ENCODE results near the gene HELT. TPM values are rescaled to one million over a fixed set of nuclear protein-coding genes. Genes with fewer than 3 reads are reported as not detected.
"Not testable (repeated sequence)": the region's sequence is repeated elsewhere in the genome, so short reads cannot be mapped to it uniquely, and the experiment has no call there.

HELT gene
- polyA plus RNA-seq, 2 donors: not detected

DNA sequence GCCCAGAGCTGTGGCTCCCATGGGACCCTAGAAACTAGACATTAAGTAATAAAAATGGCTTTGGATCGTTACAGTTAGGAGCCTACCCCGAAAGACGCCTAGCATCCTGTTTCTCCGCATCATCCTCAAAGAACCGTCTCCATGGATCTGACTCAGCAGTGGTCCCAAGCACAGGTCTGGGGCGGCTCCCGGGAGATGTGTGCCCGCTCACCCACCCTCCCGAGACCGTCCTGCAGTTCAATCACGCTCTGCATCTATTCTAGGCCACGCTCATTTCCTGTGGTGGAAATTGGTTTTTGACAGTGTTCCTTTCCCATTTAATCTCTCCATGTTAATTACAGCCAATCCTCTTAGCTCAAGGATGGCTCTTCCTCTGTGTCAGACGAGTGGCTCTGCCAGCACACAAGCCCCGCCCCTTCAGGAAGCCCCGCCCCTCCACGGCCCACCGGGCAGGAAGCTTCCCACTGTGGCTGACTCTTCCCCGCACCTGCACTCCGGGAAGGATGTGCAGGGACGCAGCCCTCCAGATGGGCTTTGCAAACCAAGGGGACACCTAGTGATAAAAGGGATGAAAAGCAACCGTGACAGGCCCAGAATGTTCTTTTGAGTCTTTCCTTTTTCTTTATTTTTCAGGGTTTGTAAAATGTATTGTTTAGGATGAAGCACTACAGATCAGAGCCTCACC, 34.5 kb upstream of the HELT start:
- WGBS, 2 donors: 38 to 43% methylated on average over 21 of the region's 21 CpGs
- Histone ChIP-seq H3K4me3 (ENCODE audit: low read depth in 1 of 2, low read length in 2 of 2) (no peak overlapping the region), H3K36me3 (ENCODE audit: control insufficient read depth in 2 of 2, insufficient read depth in 2 of 2, low read length in 1 of 2) (no peaks in the 10 kb centered on the region), H3K27ac (ENCODE audit: low read depth in 2 of 2, low read length in 1 of 2) (no peak overlapping the region), H3K9me3 (ENCODE audit: control insufficient read depth in 2 of 2, insufficient read depth in 1 of 2, low read depth in 1 of 2, low read length in 1 of 2) (peaks cover 0 to 2% of the 10 kb centered on the region in 2 donors), H3K4me1 (ENCODE audit: control insufficient read depth in 2 of 2, insufficient read depth in 2 of 2, low read length in 1 of 2) (peaks cover 2 to 3% of the 10 kb centered on the region in 2 donors), H3K27me3 (ENCODE audit: control insufficient read depth in 1 of 2, insufficient read depth in 2 of 2, low read length in 2 of 2) (no peaks in the 10 kb centered on the region)

DNA sequence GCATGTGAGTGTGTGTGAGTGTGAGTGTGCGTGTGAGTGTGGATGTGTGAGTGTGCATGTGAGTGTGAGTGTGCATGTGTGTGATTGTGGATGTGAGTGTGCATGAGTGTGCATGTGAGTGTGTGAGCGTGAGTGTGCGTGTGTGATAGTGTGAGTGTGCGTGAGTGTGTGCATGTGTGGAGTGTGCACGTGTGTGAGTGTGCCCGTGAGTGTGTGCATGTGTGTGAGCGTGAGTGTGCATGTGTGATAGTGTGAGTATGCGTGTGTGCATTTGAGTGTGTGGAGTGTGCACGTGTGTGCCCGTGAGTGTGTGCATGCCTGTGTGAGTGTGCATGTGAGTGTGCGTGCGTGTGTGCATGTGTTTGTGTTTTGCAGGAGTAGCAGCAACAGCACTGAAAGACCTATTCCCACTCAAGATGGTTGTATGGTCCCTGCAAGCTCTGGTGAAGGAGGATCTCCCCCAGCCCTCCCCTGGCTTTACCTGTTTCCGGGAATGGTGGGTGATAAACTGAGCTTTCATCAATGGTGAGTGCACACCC, 30.7 kb upstream of the HELT start:
- H3K4me1 ChIP-seq (ENCODE audit: control insufficient read depth in 2 of 2, insufficient read depth in 2 of 2, low read length in 1 of 2): peaks cover 2 to 3% of the 10 kb centered on the region in 2 donors
- H3K9me3 ChIP-seq (ENCODE audit: control insufficient read depth in 2 of 2, insufficient read depth in 1 of 2, low read depth in 1 of 2, low read length in 1 of 2): peaks cover 0 to 2% of the 10 kb centered on the region in 2 donors
- no peak overlapping the region for H3K27ac ChIP-seq (ENCODE audit: low read depth in 2 of 2, low read length in 1 of 2)
- no peak overlapping the region for H3K4me3 ChIP-seq (ENCODE audit: low read depth in 1 of 2, low read length in 2 of 2)
- 90 to 95% methylated on average over 13 of the region's 13 CpGs for WGBS, 2 donors
- no peaks in the 10 kb centered on the region for H3K36me3 ChIP-seq (ENCODE audit: control insufficient read depth in 2 of 2, insufficient read depth in 2 of 2, low read length in 1 of 2)
- H3K27me3 ChIP-seq (ENCODE audit: control insufficient read depth in 1 of 2, insufficient read depth in 2 of 2, low read length in 2 of 2): no peaks in the 10 kb centered on the region

GRCh38 chr4:184988611-184989010, 29.7 kb upstream of the HELT start:
- Histone ChIP-seq H3K36me3 (ENCODE audit: control insufficient read depth in 2 of 2, insufficient read depth in 2 of 2, low read length in 1 of 2) (no peaks in the 10 kb centered on the region), H3K27me3 (ENCODE audit: control insufficient read depth in 1 of 2, insufficient read depth in 2 of 2, low read length in 2 of 2) (no peaks in the 10 kb centered on the region), H3K4me1 (ENCODE audit: control insufficient read depth in 2 of 2, insufficient read depth in 2 of 2, low read length in 1 of 2) (peaks cover 0 to 3% of the 10 kb centered on the region in 2 donors), H3K4me3 (ENCODE audit: low read depth in 1 of 2, low read length in 2 of 2) (no peak overlapping the region), H3K9me3 (ENCODE audit: control insufficient read depth in 2 of 2, insufficient read depth in 1 of 2, low read depth in 1 of 2, low read length in 1 of 2) (peaks cover 0 to 2% of the 10 kb centered on the region in 2 donors), H3K27ac (ENCODE audit: low read depth in 2 of 2, low read length in 1 of 2) (no peak overlapping the region)
- WGBS, 2 donors: 66 to 68% methylated on average over 8 of the region's 8 CpGs

GRCh38 chr4:184989283-184989682, 29.0 kb upstream of the HELT start:
- H3K36me3 ChIP-seq (ENCODE audit: control insufficient read depth in 2 of 2, insufficient read depth in 2 of 2, low read length in 1 of 2); H3K27me3 ChIP-seq (ENCODE audit: control insufficient read depth in 1 of 2, insufficient read depth in 2 of 2, low read length in 2 of 2); H3K4me1 ChIP-seq (ENCODE audit: control insufficient read depth in 2 of 2, insufficient read depth in 2 of 2, low read length in 1 of 2); H3K4me3 ChIP-seq (ENCODE audit: low read depth in 1 of 2, low read length in 2 of 2); H3K9me3 ChIP-seq (ENCODE audit: control insufficient read depth in 2 of 2, insufficient read depth in 1 of 2, low read depth in 1 of 2, low read length in 1 of 2); H3K27ac ChIP-seq (ENCODE audit: low read depth in 2 of 2, low read length in 1 of 2): not testable (repeated sequence)
- 82 to 86% methylated on average over 15 of the region's 15 CpGs for WGBS, 2 donors

DNA sequence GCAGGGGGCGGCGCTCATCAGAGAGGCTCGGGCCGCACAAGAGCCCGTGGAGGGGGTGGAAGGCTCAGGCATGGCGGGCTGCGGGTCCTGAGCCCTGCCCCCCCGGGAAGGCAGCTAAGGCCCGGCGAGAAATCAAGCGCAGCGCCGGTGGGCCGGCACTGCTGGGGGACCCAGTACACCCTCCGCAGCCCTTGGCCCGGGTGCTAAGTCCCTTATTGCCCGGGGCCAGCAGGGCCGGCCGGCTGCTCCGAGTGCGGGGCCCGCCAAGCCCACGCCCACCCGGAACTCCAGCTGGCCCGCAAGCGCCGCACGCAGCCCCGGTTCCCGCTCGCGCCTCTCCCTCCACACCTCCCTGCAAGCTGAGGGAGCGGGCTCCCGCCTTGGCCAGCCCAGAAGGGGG, 28.2 kb upstream of the HELT start:
- H3K4me1 ChIP-seq (ENCODE audit: control insufficient read depth in 2 of 2, insufficient read depth in 2 of 2, low read length in 1 of 2); H3K36me3 ChIP-seq (ENCODE audit: control insufficient read depth in 2 of 2, insufficient read depth in 2 of 2, low read length in 1 of 2); H3K4me3 ChIP-seq (ENCODE audit: low read depth in 1 of 2, low read length in 2 of 2); H3K27ac ChIP-seq (ENCODE audit: low read depth in 2 of 2, low read length in 1 of 2); H3K27me3 ChIP-seq (ENCODE audit: control insufficient read depth in 1 of 2, insufficient read depth in 2 of 2, low read length in 2 of 2); H3K9me3 ChIP-seq (ENCODE audit: control insufficient read depth in 2 of 2, insufficient read depth in 1 of 2, low read depth in 1 of 2, low read length in 1 of 2): not testable (repeated sequence)
- 93 to 100% methylated on average over 3 to 33 of the region's 34 CpGs for WGBS, 2 donors

- H3K9me3 ChIP-seq (ENCODE audit: control insufficient read depth in 2 of 2, insufficient read depth in 1 of 2, low read depth in 1 of 2, low read length in 1 of 2): peaks cover 0 to 2% of the 10 kb centered on the region in 2 donors
- H3K27ac ChIP-seq (ENCODE audit: low read depth in 2 of 2, low read length in 1 of 2): no peak overlapping the region
- 74 to 76% methylated on average over 6 of the region's 6 CpGs for WGBS, 2 donors
- H3K4me3 ChIP-seq (ENCODE audit: low read depth in 1 of 2, low read length in 2 of 2): no peak overlapping the region
- no peaks in the 10 kb centered on the region for H3K27me3 ChIP-seq (ENCODE audit: control insufficient read depth in 1 of 2, insufficient read depth in 2 of 2, low read length in 2 of 2)
- H3K4me1 ChIP-seq (ENCODE audit: control insufficient read depth in 2 of 2, insufficient read depth in 2 of 2, low read length in 1 of 2): peaks cover 0 to 3% of the 10 kb centered on the region in 2 donors
- H3K36me3 ChIP-seq (ENCODE audit: control insufficient read depth in 2 of 2, insufficient read depth in 2 of 2, low read length in 1 of 2): no peaks in the 10 kb centered on the region
Measured at GRCh38 chr4:184991860-184992259, 26.4 kb upstream of the HELT start.

GRCh38 chr4:184992422-184992821, 25.9 kb upstream of the HELT start:
- Histone ChIP-seq H3K36me3 (ENCODE audit: control insufficient read depth in 2 of 2, insufficient read depth in 2 of 2, low read length in 1 of 2) (no peaks in the 10 kb centered on the region), H3K27ac (ENCODE audit: low read depth in 2 of 2, low read length in 1 of 2) (no peak overlapping the region), H3K9me3 (ENCODE audit: control insufficient read depth in 2 of 2, insufficient read depth in 1 of 2, low read depth in 1 of 2, low read length in 1 of 2) (peaks cover 0 to 1% of the 10 kb centered on the region in 2 donors), H3K27me3 (ENCODE audit: control insufficient read depth in 1 of 2, insufficient read depth in 2 of 2, low read length in 2 of 2) (no peaks in the 10 kb centered on the region), H3K4me3 (ENCODE audit: low read depth in 1 of 2, low read length in 2 of 2) (no peak overlapping the region), H3K4me1 (ENCODE audit: control insufficient read depth in 2 of 2, insufficient read depth in 2 of 2, low read length in 1 of 2) (peaks cover 0 to 3% of the 10 kb centered on the region in 2 donors)
- WGBS, 2 donors: 86 to 88% methylated on average over 15 of the region's 15 CpGs

DNA sequence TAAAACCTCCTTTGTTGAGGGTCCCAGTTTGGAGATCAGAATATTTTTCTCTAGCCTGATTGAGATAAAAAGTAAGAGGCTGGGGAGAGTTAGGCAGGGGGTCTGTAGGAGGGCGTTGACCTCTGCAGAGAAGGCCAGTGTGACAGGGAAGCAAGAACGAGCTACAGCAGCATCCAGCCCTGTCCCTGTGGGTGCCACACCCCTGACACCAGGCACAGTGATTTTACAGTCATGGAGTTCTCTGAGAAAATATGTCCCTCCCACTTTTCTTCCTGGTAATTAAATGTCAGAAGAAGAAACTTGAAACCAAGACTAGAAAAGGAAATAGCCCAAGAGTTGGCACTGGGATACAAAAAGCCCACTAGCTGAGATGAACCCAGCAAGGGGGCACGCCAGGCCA, 25.0 kb upstream of the HELT start:
- H3K36me3 ChIP-seq (ENCODE audit: control insufficient read depth in 2 of 2, insufficient read depth in 2 of 2, low read length in 1 of 2): no peaks in the 10 kb centered on the region
- H3K4me3 ChIP-seq (ENCODE audit: low read depth in 1 of 2, low read length in 2 of 2): no peak overlapping the region
- H3K27ac ChIP-seq (ENCODE audit: low read depth in 2 of 2, low read length in 1 of 2): no peak overlapping the region
- WGBS, 2 donors: 56% methylated on average over 3 of the region's 3 CpGs
- no peaks in the 10 kb centered on the region for H3K27me3 ChIP-seq (ENCODE audit: control insufficient read depth in 1 of 2, insufficient read depth in 2 of 2, low read length in 2 of 2)
- no peaks in the 10 kb centered on the region for H3K9me3 ChIP-seq (ENCODE audit: control insufficient read depth in 2 of 2, insufficient read depth in 1 of 2, low read depth in 1 of 2, low read length in 1 of 2)
- H3K4me1 ChIP-seq (ENCODE audit: control insufficient read depth in 2 of 2, insufficient read depth in 2 of 2, low read length in 1 of 2): no peaks in the 10 kb centered on the region

DNA sequence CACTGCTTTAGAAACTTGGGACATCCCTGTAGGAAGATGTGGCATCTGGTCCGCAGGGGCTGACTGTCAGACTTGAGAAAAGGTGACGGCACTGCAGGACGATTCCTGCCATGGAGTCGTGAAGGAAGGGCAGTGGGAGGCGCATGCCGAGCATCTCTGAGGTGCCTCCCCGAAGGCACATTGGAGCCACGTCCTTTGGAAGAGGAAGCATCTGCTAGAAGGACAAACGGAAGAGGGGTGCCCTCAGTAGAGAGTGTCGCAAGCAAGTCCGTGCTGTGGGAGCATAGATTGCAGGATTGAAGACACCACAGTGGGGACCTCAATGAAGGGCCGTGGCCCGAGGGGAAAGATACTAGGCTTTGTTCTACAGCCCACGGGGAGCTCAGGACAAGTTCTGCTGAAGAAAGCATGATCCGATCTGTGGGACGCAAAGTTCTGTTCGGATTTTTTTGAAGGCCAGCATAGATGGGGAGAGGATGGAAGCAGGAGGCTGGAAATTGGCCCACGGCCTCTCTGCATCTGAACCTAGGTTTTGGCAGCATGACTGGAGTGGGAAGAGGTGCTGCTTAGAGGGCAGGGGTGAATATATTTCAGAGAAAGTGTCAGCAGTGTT, 24.2 kb upstream of the HELT start:
- Histone ChIP-seq H3K27me3 (ENCODE audit: control insufficient read depth in 1 of 2, insufficient read depth in 2 of 2, low read length in 2 of 2) (no peaks in the 10 kb centered on the region), H3K4me1 (ENCODE audit: control insufficient read depth in 2 of 2, insufficient read depth in 2 of 2, low read length in 1 of 2) (no peaks in the 10 kb centered on the region), H3K9me3 (ENCODE audit: control insufficient read depth in 2 of 2, insufficient read depth in 1 of 2, low read depth in 1 of 2, low read length in 1 of 2) (no peaks in the 10 kb centered on the region), H3K4me3 (ENCODE audit: low read depth in 1 of 2, low read length in 2 of 2) (no peak overlapping the region), H3K36me3 (ENCODE audit: control insufficient read depth in 2 of 2, insufficient read depth in 2 of 2, low read length in 1 of 2) (no peaks in the 10 kb centered on the region), H3K27ac (ENCODE audit: low read depth in 2 of 2, low read length in 1 of 2) (no peak overlapping the region)
- WGBS, 2 donors: 80% methylated on average over 18 of the region's 18 CpGs

DNA sequence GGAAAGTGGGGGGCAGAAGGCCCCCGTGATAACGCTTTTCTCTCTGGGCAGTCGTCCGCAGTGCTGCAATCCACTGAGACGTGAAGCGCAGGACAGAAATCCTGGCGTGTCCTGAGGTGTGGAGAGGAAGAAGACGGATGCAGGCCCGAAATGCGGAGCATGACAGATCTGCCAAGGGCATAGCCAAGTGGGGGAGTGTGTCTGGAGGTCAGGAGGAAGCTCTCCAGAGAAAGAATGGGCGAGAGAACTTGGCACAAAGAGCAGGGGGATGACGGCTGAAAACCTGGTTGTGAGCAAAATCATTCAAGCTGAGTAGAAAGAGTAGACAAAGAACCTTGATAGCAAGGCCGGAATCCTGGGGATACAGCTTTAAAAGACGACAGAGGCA, 23.7 kb upstream of the HELT start:
- Histone ChIP-seq H3K4me3 (ENCODE audit: low read depth in 1 of 2, low read length in 2 of 2) (no peak overlapping the region), H3K9me3 (ENCODE audit: control insufficient read depth in 2 of 2, insufficient read depth in 1 of 2, low read depth in 1 of 2, low read length in 1 of 2) (no peaks in the 10 kb centered on the region), H3K4me1 (ENCODE audit: control insufficient read depth in 2 of 2, insufficient read depth in 2 of 2, low read length in 1 of 2) (no peaks in the 10 kb centered on the region), H3K27me3 (ENCODE audit: control insufficient read depth in 1 of 2, insufficient read depth in 2 of 2, low read length in 2 of 2) (no peaks in the 10 kb centered on the region), H3K36me3 (ENCODE audit: control insufficient read depth in 2 of 2, insufficient read depth in 2 of 2, low read length in 1 of 2) (no peaks in the 10 kb centered on the region), H3K27ac (ENCODE audit: low read depth in 2 of 2, low read length in 1 of 2) (no peak overlapping the region)
- WGBS, 2 donors: 79 to 81% methylated on average over 14 of the region's 14 CpGs
